Hepatocyte (in vitro differentiated cells): ENCODE data around the gene CPEB3.

Source experiments
- EZH2 ChIP-seq: fragments of 200-600 bp; sonication (generic); IDR thresholded peaks from 2 replicates; pipeline ENCODE4 v1.6.1; 2016; ENCODE audit warnings: antibody characterized with exemption, mild to moderate bottlenecking, borderline replicate concordance
- EZH2phosphoT487 ChIP-seq: fragments of 200-600 bp; sonication (generic); IDR thresholded peaks from one replicate; pipeline ENCODE4 v1.6.1; 2018; ENCODE audit warnings: antibody characterized with exemption, mild to moderate bottlenecking, low read depth, moderate library complexity; ENCODE audit not compliant: unreplicated experiment, severe bottlenecking
- TF ChIP-seq, protein P1 (sequence below): fragments of 200-600 bp; sonication (generic); IDR thresholded peaks from 2 replicates; pipeline ENCODE4 v1.5.1; 2016; ENCODE audit warnings: antibody characterized with exemption, mild to moderate bottlenecking; ENCODE audit not compliant: poor library complexity

DNA sequence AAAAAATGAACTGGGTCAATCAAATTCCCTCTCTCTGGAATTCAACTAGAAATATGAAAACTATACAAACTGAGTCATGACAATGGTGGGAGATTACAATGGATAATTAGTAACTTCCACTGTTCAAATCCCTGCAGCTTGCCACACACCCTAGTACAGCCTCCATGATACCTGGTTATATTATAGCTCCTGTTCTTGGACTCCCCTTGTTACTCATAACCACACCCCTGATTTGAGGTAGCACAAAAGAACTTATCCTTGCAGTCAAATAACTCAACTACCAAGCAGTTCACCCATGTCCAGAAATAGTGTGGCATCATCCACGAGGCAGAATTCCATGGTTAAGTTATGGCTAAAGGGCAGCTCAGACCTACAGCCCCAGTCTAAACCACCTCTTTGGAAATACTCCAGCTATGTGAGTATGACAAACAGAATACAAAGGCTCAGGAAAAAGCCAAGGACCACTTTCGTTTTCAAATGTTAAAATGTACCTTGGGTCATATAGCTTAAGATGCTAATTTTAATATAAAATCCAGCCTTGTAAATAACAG is 164.7 kb downstream of the CPEB3 start:
- TF ChIP-seq, protein P1, sequence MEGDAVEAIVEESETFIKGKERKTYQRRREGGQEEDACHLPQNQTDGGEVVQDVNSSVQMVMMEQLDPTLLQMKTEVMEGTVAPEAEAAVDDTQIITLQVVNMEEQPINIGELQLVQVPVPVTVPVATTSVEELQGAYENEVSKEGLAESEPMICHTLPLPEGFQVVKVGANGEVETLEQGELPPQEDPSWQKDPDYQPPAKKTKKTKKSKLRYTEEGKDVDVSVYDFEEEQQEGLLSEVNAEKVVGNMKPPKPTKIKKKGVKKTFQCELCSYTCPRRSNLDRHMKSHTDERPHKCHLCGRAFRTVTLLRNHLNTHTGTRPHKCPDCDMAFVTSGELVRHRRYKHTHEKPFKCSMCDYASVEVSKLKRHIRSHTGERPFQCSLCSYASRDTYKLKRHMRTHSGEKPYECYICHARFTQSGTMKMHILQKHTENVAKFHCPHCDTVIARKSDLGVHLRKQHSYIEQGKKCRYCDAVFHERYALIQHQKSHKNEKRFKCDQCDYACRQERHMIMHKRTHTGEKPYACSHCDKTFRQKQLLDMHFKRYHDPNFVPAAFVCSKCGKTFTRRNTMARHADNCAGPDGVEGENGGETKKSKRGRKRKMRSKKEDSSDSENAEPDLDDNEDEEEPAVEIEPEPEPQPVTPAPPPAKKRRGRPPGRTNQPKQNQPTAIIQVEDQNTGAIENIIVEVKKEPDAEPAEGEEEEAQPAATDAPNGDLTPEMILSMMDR = no peak
- TF ChIP-seq EZH2phosphoT487 = no peak
- no peak for TF ChIP-seq EZH2
